Thyroid gland (tissue), 4 donors: Measurements from ENCODE around the gene DOK6. TPM values are rescaled to one million over a fixed set of nuclear protein-coding genes. Genes with fewer than 3 reads are reported as not detected.

Source experiments
- DNase-seq, 2 donors: peaks; one replicate each; pipeline ENCODE4 v3.0.0-alpha.2; 2019
- H3K27ac ChIP-seq, 3 donors: fragments of 200-600 bp; sonication (generic); 1 replicate in 2 of 3; 2 replicates in 1 of 3; pipeline ENCODE4 v1.5.1; 2016 to 2019; ENCODE audit warnings: mild to moderate bottlenecking in 1 of 3, moderate library complexity in 1 of 3
- H3K27me3 ChIP-seq: fragments of 200-600 bp; sonication (generic); one replicate; pipeline ENCODE4 v1.5.1; 2019
- H3K36me3 ChIP-seq, 2 donors: fragments of 200-600 bp; sonication (generic); one replicate each; pipeline ENCODE4 v1.5.1; 2016 to 2019
- H3K4me1 ChIP-seq, 2 donors: fragments of 200-600 bp; sonication (generic); one replicate each; pipeline ENCODE4 v1.5.1; 2017 to 2019
- H3K4me3 ChIP-seq, 3 donors: fragments of 200-600 bp; sonication (generic); replicated peaks in 1 of 3; 1 replicate in 2 of 3; 2 replicates in 1 of 3; pipeline ENCODE4 v1.5.1; 2016; ENCODE audit warnings: mild to moderate bottlenecking in 1 of 3
- H3K9me3 ChIP-seq: fragments of 200-600 bp; sonication (generic); one replicate; pipeline ENCODE4 v1.5.1; 2017
- POLR2A ChIP-seq, 2 donors: fragments of 450-650 bp; IDR thresholded peaks; one replicate each; pipeline ENCODE4 v1.6.1; 2017; ENCODE audit warnings: antibody characterized with exemption in 2 of 2, mild to moderate bottlenecking in 2 of 2, moderate library complexity in 1 of 2
- WGBS, 2 donors: methylation state at CpG; one replicate each; pipeline ENCODE4 v1.1.5; 2017; 5-methylcytosine and 5-hydroxymethylcytosine counted together
- intact Hi-C: fragments of 100-400 bp; cut with DNase I; formaldehyde crosslinking; loops from one replicate; pipeline ENCODE4 v1.15.1; 2023
- total RNA-seq, 4 donors: library from RNA; depleted of rRNA; stranded (reverse); fragments of >200 nt; gene quantifications; one replicate each; pipeline ENCODE4 v1.2.3, GENCODE V29; 2016
- TF ChIP-seq, protein P1 (sequence below), 6 experiments: fragments of 200-600 bp in 3 of 6; fragments of 450-650 bp in 3 of 6; sonication (generic) in 3 of 6; IDR thresholded peaks; one replicate each; pipeline ENCODE4 v1.5.1; 2016 to 2019; ENCODE audit warnings: antibody characterized with exemption in 6 of 6, mild to moderate bottlenecking in 2 of 6, inconsistent platforms in 1 of 6, moderate library complexity in 1 of 6

DOK6 gene
- total RNA-seq, 4 donors from 2014 or later = 0.94 to 3.1 (median 2.5) TPM

DNA sequence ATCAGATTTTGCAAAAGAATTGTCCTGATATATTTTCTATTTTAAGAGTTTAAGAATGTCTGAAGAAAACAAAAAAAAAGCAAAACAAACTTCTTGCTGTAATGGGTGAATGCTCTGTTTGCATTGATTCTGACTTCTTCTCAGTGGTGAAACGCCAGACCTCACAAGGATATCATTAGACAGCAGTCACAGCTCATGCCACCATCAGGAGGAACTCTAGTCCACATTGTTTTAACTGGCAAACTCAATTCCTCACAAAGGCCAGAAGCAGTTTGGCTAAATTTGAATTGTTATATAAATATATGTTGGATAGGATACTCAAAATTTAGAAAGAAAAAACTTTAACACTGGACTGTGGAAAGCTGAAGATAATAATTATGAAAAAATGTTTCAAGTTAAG lies 89.4 kb downstream of the DOK6 start:
- Histone ChIP-seq H3K4me3 (no peak overlapping the region), H3K27ac (no peak overlapping the region), H3K27me3 (no peaks in the 10 kb centered on the region), H3K4me1 (no peaks in the 10 kb centered on the region), H3K36me3 (no peaks in the 10 kb centered on the region), H3K9me3 (no peaks in the 10 kb centered on the region)
- 30 to 53% methylated on average over 1 of the region's 1 CpG for WGBS, 2 donors
- intact Hi-C loops = no loop called here
- TF ChIP-seq POLR2A (IDR thresholded peaks at IDR 0.05) = no peak
- TF ChIP-seq, protein P1, sequence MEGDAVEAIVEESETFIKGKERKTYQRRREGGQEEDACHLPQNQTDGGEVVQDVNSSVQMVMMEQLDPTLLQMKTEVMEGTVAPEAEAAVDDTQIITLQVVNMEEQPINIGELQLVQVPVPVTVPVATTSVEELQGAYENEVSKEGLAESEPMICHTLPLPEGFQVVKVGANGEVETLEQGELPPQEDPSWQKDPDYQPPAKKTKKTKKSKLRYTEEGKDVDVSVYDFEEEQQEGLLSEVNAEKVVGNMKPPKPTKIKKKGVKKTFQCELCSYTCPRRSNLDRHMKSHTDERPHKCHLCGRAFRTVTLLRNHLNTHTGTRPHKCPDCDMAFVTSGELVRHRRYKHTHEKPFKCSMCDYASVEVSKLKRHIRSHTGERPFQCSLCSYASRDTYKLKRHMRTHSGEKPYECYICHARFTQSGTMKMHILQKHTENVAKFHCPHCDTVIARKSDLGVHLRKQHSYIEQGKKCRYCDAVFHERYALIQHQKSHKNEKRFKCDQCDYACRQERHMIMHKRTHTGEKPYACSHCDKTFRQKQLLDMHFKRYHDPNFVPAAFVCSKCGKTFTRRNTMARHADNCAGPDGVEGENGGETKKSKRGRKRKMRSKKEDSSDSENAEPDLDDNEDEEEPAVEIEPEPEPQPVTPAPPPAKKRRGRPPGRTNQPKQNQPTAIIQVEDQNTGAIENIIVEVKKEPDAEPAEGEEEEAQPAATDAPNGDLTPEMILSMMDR (IDR thresholded peaks at IDR 0.05) = peak in 2 of 6 experiments; percentile 6 to 8
- DNase-seq = no peak

DNA sequence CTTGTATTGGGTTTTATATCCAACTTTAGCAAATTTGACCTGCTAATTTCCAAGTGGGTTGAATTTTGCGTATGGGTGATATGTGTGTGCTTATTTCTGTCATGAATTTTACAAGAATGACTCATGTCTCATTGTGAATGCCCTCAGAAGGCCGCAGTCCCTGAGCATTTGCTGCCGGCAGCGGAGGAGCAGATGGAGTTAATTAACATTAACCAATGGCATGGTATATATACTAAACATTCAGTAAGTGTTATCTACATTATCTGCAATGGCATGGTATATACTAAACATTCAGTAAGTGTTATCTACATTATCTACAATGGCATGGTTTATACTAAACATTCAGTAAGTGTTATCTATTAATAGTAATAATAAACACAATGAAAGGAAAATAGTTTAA lies 90.1 kb downstream of the DOK6 start:
- WGBS, 2 donors = 75 to 88% methylated on average over 4 of the region's 4 CpGs

DNA sequence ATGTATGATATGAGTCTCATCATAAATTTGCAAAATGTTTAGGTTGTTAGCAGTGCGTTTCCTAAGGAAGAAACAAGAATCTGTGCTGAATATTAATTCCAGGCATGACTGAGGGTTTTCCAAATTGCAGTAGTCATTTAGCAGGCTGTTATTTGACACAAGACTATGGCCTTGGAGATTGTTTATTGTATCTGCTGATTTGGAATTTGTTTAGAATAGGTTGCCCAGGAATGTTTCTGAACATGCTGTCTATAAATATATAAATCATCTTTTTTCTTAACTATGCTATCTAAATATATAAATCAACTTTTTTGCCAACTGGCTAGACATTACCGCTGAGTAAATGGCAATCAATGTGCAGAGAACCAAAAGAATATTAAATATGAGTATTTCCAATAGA lies 90.9 kb downstream of the DOK6 start:
- no peak for DNase-seq
- H3K27me3 ChIP-seq = no peaks in the 10 kb centered on the region
- H3K4me1 ChIP-seq = no peaks in the 10 kb centered on the region
- H3K36me3 ChIP-seq = no peaks in the 10 kb centered on the region
- TF ChIP-seq, protein P1 (IDR thresholded peaks at IDR 0.05) = no peak
- no peak for TF ChIP-seq POLR2A (IDR thresholded peaks at IDR 0.05)
- H3K27ac ChIP-seq = no peak overlapping the region
- 61 to 88% methylated on average over 2 of the region's 2 CpGs for WGBS, 2 donors
- H3K9me3 ChIP-seq = no peaks in the 10 kb centered on the region
- H3K4me3 ChIP-seq = no peak overlapping the region
- intact Hi-C loops = no loop called here

More for the DNA sequence above, 90.1 kb downstream of the DOK6 start:
- H3K4me3 ChIP-seq = no peak overlapping the region
- DNase-seq = no peak
- no peaks in the 10 kb centered on the region for H3K9me3 ChIP-seq
- intact Hi-C loops = no loop called here
- no peak overlapping the region for H3K27ac ChIP-seq
- H3K27me3 ChIP-seq = no peaks in the 10 kb centered on the region
- no peaks in the 10 kb centered on the region for H3K36me3 ChIP-seq
- no peaks in the 10 kb centered on the region for H3K4me1 ChIP-seq
- TF ChIP-seq POLR2A (IDR thresholded peaks at IDR 0.05) = no peak
- TF ChIP-seq, protein P1 (IDR thresholded peaks at IDR 0.05) = no peak

DNA sequence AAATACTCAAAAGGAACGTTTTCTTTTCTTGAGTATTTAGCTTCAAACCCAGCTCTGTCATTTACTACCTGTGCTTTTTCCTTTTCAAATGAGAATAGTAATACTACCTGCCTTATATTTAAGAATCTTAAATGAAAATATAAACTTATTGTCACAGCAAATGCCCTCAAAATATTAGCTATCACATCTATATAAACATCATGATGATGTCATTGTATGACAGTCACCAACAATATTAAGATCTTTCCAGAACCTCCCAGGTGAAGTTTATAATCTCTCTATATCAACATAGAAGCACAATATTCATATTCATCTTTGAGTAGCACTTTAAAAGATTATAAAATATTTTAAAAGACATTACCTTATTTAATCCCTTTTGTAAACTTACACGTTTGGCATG lies 92.2 kb downstream of the DOK6 start:
- H3K9me3 ChIP-seq = no peaks in the 10 kb centered on the region
- 79 to 93% methylated on average over 2 of the region's 2 CpGs for WGBS, 2 donors
- H3K4me1 ChIP-seq = no peaks in the 10 kb centered on the region
- no peaks in the 10 kb centered on the region for H3K27me3 ChIP-seq
- H3K4me3 ChIP-seq = no peak overlapping the region
- no peak for TF ChIP-seq POLR2A (IDR thresholded peaks at IDR 0.05)
- TF ChIP-seq, protein P1 (IDR thresholded peaks at IDR 0.05) = no peak
- no peak for DNase-seq
- intact Hi-C loops = no loop called here
- no peak overlapping the region for H3K27ac ChIP-seq
- no peaks in the 10 kb centered on the region for H3K36me3 ChIP-seq

DNA sequence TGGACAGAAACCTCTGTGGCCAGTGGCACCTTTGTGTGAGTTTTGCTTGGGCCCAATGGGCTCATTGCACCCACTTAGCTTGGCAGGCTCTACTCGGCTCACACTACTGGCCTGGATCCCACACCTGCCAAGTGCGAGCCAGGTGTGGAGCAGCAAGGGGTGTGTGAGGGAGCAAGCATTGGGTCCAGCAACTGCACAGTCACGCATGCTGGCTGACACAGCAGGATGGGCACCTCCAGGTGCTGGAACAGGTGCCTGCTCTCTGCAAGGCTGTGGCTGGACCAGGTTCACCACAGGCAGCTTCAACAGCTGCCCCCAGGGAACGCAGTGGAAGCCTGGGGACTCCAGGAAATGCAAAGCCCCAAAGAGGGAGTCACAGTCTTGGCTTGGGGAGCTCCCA lies 94.2 kb downstream of the DOK6 start:
- H3K4me1 ChIP-seq = no peaks in the 10 kb centered on the region
- no peak for TF ChIP-seq POLR2A (IDR thresholded peaks at IDR 0.05)
- TF ChIP-seq, protein P1 (IDR thresholded peaks at IDR 0.05) = no peak
- no peak for DNase-seq
- H3K27me3 ChIP-seq = no peaks in the 10 kb centered on the region
- H3K4me3 ChIP-seq = no peak overlapping the region
- WGBS, 2 donors = 73 to 84% methylated on average over 2 to 4 of the region's 4 CpGs
- intact Hi-C loops = no loop called here
- H3K36me3 ChIP-seq = no peaks in the 10 kb centered on the region
- H3K27ac ChIP-seq = no peak overlapping the region
- no peaks in the 10 kb centered on the region for H3K9me3 ChIP-seq
